ENCODE measurements around the gene ACBD4.

GRCh38 chr17:45098081-45098868, 37.2 kb upstream of the ACBD4 start:
- TF ChIP-seq, protein P1, sequence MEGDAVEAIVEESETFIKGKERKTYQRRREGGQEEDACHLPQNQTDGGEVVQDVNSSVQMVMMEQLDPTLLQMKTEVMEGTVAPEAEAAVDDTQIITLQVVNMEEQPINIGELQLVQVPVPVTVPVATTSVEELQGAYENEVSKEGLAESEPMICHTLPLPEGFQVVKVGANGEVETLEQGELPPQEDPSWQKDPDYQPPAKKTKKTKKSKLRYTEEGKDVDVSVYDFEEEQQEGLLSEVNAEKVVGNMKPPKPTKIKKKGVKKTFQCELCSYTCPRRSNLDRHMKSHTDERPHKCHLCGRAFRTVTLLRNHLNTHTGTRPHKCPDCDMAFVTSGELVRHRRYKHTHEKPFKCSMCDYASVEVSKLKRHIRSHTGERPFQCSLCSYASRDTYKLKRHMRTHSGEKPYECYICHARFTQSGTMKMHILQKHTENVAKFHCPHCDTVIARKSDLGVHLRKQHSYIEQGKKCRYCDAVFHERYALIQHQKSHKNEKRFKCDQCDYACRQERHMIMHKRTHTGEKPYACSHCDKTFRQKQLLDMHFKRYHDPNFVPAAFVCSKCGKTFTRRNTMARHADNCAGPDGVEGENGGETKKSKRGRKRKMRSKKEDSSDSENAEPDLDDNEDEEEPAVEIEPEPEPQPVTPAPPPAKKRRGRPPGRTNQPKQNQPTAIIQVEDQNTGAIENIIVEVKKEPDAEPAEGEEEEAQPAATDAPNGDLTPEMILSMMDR (conservative IDR thresholded peaks at IDR 0.05; ENCODE audit: low read depth, low read length), result no peak
- TF ChIP-seq EZH2 (IDR thresholded peaks at IDR 0.05; ENCODE audit: borderline replicate concordance, low read depth, low read length, poor library complexity, severe bottlenecking), result no peak
